GM12865 (cell line): ENCODE data around the gene ASPHD1.
"Not testable (repeated sequence)": the region's sequence is repeated elsewhere in the genome, so short reads cannot be mapped to it uniquely, and the experiment has no call there.

Experiments
- DNase-seq: peaks from one replicate; pipeline ENCODE4 v3.0.0; 2010; ENCODE audit warnings: low read depth
- H3K4me3 ChIP-seq: 2 replicates; pipeline ENCODE4 v1.5.1; 2011; ENCODE audit warnings: mild to moderate bottlenecking, low read depth, low read length, control low read depth
- CTCF ChIP-seq: IDR thresholded peaks from 2 replicates; pipeline ENCODE4 v1.5.1; 2011; ENCODE audit warnings: low read length, control low read depth, low read depth, inconsistent platforms; ENCODE audit not compliant: insufficient read depth; ENCODE audit errors: missing control alignments

ASPHD1 gene

DNA sequence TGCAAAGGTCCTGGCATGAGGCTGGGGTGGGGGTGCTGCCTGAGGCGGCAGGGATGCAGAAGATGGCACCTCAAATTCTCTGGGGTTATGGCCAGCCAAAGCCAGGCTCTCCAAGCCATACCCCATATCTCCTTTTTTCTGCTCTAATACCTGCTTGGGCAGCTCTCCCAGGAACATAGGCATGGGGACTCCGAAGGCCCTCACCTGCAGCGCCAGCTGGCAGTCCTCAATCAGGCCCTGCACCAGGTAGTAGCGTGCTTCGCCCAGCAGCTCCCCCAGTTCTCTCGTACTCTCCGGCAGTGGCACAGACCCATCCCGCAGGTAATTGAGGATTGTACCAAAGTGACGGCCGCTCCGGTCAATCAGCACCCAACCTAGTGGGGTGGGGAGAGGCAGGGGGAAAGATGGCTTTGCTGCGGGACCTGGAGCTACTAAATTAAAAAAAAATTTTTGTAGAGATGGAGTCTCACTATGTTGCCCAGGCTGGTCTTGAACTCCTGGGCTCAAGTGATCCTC, 22.8 kb downstream of the ASPHD1 start:
- no peak for DNase-seq
- H3K4me3 ChIP-seq = no peak overlapping the region
- TF ChIP-seq CTCF = no peak

GRCh38 chr16:29925105-29925756, 24.9 kb downstream of the ASPHD1 start:
- peak overlapping the region; percentile 54 for H3K4me3 ChIP-seq
- DNase-seq = peak; percentile 18
- TF ChIP-seq CTCF = no peak

DNA sequence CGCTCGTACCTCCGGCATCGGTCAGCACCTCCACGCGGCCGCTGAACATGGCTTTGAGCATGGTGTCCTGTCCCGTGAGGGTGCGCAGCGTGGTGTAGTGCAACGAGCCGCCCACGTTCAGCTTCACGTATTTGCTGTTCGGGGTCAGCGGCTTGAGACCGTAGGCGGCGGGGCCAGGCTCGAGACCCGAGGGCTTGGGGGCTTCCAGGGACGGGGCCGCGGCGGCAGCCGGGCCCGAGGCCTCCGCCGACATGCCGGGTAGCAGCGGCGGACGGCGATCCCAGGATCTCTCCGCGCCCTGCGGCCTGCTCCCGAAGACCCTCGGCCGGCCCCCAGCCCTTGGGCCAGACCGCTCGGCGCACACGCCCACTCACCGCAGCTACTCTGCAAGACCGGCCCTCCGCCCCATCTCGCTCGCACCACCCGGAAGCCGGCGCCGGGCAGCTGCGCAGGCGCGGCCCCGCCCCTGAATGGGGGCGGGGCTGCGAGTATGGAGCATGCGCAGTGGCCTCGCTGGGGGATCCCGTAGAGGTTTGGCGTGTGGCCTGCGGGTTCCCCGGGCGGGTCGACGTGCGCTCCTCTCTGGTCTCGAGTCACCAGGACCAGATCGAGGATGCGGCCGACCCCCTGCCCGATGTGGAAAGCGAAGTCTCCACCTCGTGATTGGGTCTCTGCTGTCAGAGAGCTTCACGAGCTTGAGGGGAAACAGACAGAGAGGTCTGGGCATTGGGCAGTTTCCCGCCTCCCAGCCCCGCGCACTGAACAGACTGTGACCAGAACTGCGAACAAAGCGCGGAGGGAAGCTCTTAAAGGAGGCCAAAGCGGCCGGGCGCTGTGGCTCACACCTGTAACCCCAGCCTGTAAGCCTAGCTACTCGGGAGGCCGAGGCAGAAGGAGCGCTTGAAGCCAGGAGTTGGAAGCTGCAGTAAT, 25.8 kb downstream of the ASPHD1 start, which contains the start of gene KCTD13:
Gene KCTD13 (minus strand): TSS at position 446 of the 930 bp plus-strand sequence. CDS start 193 bp downstream, at position 253.
- DNase-seq = peak; percentile 91
- H3K4me3 ChIP-seq = peak within 1 kb of the TSS; percentile 54
- no peak for TF ChIP-seq CTCF

DNA sequence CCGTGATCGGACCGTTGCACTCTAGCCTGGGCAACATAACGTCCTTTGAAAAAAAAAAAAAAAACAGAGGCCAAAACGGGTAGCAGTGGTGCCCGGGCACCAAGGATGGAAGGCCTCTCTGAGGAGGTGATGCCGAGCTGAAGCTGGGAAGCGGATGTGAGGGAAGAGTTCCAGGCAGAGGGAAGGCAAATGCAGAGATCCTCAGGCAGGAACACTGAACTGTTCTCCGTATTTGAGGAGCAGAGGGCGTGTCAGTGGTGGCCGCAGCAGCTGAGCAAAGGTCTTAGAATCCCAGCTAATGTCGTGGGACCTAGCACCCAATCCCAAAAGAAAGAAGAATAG, 26.4 kb downstream of the ASPHD1 start:
- TF ChIP-seq CTCF = no peak
- no peak for DNase-seq

GRCh38 chr16:29927070-29927905, 27.0 kb downstream of the ASPHD1 start:
- DNase-seq = no peak
- TF ChIP-seq CTCF = no peak
- peak overlapping the region; percentile 54; the same call in 1 of the 2 replicates for H3K4me3 ChIP-seq

More for the DNA sequence above, 26.4 kb downstream of the ASPHD1 start:
- peak overlapping the region; percentile 54 for H3K4me3 ChIP-seq

GRCh38 chr16:29931750-29932149, 31.5 kb downstream of the ASPHD1 start:
- H3K4me3 ChIP-seq, DNase-seq: not testable (repeated sequence)

GRCh38 chr16:29940656-29941055, 40.4 kb downstream of the ASPHD1 start:
- DNase-seq = no peak
- TF ChIP-seq CTCF = no peak
- H3K4me3 ChIP-seq = no peak overlapping the region
